CD1c-positive myeloid dendritic cell (primary cell): ENCODE measurements around the gene RPS6KL1.

Experiments
- DNase-seq: peaks from one replicate; pipeline ENCODE4 v3.0.0-alpha.2; 2016; ENCODE audit errors: extremely low spot score

Gene RPS6KL1

DNA sequence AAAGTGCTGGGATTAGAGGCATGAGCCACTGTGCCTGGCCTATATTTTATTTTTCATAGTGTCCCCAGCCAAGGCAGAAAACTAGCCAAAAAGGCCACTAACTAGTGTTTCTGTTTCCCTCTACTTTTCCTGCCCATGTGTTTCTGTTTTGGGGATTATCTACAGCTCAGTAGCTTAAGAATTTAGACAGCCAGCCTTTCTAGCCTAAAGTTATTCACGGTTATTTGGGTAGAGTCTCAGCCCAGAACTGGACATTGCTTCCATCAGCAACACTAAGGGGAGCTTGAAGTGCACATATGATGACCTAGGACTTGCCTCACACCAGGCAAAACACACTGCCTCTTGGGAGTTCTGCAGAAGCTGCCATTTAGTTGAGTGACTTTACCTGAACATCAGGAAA, 65.0 kb downstream of the RPS6KL1 start:
- no peak for DNase-seq

DNA sequence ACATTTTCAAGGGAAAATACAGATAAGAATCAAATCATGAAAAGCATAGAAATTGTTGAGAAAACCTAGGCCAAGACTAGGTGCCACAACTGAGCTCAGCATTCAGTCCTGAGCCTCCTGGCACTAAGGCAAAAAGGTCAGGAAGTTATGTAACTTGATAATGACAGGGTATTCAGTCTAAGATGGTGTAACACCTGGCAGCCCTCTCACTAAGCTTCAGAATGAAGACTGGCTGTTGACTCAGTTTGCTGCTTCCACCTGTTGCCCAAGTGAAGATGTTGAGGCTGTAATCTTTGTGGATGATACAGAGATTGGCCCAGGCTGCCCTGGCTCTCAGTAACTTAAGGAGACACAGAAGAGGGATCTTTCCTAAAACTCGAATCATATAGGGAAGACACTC, 66.7 kb downstream of the RPS6KL1 start:
- no peak for DNase-seq

DNA sequence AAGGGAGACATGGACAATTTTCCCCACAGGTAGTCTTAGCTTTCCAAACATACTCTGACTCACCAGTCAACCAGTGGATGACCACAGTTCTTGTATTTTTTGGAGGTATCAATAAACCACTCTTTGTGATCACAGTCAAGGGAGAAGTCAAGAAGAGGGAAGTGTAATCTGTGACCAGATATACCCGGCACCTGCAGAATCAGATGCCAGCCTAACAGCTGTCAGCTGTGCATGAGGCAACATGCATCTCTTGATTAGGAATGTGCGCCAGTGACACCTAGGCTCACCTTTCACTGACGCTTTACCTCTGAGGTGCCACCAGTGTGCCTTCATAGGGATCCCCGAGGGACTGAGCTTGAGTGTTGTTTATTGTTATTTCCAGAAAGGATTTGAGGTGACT, 67.1 kb downstream of the RPS6KL1 start:
- no peak for DNase-seq

DNA sequence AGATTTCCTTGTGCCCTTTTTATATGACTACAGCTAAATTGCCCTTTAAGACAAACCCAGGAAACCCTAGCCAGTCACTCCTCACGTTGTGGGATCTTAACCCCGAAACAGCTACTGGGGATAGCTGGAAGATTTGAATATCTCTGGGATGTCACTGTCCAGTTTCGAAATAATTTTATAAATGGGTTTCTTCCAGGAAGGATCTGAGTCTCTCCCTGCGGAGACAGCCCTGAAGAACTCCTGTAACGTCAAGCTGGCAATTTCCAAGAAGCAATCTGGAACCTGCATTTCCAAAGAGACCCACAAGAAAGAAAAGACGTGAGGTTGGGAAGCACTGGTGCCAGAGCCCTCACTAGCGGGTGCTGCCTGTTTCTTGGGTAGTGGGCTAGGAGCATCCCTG, 68.0 kb downstream of the RPS6KL1 start:
- DNase-seq, result no peak
